T-helper 22 cell (primary cell): ENCODE measurements around the gene CYP39A1.

Experiments
- DNase-seq: peaks from one replicate; pipeline ENCODE4 v3.0.0-alpha.2; 2020; ENCODE audit warnings: low read depth

Gene CYP39A1

DNA sequence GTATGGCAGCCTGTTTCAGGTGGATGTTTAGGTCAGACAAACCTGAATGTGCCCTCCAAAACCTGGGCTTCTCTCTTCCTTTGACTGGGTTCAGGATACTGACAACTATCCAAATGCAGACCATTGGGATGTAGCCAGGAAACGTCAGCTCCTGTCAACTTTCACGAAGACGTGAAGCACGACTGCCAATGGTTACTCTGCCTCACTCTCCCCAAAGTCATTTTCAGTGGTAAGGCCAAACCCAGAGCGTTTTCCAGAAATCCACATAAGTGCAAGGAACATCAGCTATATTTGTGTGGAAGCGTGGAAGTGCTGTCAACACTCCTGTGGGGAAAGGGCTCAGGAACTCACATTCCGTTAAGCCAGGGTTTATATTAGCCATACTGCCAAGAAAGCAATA is 141.3 kb downstream of the CYP39A1 start:
- DNase-seq: no peak

DNA sequence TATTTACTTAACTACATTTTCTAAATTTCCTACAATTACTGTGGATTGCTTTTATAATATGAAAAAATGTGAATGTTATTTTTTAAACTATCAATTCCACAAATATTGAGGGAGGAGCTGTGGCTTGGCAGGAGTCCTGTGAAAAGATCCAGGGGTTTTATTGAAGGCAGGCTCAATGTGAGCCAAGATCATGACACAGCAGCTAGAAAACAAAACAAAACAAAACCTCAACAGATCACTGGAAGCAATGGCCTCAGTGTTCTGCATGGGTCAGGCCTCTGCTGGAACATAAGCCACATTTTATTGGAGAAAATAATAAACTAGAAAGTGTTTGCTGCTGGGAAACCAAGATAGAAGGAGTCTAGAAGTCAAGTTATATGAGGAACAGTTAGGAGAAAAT is 142.0 kb downstream of the CYP39A1 start:
- DNase-seq: no peak

DNA sequence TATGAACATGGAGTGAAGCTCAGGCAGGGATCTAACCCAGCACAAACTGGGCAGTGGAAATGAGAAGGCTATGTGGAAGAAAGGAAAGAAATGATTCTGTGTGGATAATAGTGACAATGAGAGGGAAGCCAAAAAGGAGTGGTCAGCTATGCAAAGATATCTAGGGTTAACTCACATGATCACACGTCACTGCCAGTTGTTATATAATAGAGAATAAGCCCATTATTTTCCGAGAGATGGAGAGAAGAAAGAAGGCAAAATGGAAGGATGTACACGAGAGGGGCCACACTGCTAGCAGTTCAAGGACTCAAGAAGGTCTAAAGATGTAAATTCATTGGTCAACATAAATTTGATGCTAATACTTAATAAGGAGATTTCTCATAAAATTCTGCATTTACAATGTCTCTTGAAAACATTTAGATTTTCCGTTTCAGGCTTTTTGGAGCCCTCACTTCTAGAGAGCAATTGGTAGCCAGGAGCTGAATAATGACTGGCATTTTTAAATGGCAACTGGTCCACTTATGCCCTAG is 142.6 kb downstream of the CYP39A1 start:
- DNase-seq: no peak

DNA sequence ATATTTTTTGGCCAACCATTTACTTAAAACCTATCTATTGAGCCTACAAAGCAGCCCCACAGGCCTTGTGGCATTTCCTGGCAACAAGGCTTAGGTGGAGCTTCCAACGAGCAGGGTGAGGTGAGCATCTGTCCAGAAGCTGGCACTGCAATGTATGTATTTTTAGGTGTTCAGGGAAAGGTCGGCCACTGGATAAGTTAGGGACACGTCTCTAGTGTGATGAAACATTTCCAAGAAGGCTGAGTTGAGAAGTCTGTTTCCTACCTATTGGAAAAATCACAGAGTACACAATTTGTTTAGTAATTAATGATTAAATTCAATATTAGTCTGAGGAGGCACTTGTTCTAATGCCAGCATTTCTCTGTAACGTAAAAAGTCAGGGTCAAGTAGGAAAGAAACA is 143.6 kb downstream of the CYP39A1 start:
- no peak for DNase-seq

DNA sequence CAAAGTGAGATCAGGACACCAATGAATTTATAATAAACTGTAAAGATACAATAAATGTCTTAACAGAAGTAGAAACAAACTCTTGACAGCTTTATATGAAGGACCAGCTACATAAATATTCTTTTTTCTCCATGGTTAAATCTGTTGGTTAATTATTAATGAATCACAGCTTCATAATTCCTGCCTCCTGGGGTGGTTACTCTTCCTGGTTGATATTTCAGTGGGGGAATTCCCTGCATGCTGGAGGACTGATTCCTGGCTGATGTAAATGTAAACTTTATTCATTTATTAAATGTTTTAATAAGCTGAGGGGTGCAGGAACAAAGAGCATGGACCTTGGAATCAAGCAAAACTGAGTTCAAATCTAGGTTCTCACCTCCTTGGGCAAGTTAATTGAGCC is 145.2 kb downstream of the CYP39A1 start:
- no peak for DNase-seq

DNA sequence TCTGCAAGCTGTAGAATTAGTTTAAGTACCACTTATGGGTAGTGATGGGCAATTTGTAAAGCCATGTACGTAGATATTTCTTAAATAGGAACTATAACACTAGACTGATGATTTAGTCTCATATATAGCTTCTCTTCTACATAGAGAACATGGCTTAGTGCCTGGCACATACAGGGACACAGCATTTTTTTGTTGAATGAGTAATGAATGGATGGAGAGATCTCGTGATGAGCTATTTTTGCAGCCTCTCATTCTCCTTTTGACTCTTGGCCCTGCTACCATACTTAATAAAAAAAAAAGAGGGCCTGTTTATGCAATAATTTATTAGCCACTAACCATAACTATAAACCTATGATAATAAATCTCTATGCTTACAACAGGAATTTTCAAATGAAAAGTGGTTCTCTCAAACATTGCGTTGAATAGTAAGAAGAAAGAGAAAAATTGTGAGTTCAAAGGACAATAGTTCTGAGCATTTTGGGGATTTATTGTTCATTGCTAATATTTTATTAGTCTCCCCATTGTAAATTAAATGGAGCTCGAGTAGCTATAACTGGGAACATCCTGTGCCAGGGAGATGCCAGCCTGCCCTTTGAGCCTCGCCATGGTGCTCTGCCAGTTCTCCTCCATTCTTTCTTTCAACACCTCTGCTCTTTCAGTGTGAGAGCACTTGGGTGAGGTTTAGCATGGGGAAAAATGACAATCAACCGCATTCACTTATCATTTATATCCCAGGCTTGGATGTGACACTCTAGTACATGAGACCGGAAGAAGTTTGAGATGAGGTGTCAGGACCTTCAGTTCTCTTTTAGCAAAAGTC is 146.7 kb downstream of the CYP39A1 start:
- DNase-seq: no peak

DNA sequence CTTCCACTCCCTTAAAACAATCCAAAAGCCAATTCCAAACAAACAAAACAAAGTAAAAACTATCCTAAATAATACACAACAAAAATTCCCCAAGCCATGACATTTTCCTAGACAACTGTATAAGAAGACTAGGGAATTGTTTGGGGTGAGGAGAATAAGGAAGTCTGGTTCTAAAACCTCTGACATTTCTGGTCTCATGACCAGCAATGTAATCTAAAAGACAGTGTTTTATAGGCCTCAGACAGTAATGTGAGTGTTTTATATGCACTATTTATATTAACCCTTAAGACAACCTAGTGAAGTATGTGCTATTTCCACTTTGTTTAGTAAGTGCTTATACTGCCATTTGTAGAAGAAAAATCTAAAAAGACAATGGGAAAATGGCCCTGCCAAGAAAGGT is 148.4 kb downstream of the CYP39A1 start:
- DNase-seq: no peak

DNA sequence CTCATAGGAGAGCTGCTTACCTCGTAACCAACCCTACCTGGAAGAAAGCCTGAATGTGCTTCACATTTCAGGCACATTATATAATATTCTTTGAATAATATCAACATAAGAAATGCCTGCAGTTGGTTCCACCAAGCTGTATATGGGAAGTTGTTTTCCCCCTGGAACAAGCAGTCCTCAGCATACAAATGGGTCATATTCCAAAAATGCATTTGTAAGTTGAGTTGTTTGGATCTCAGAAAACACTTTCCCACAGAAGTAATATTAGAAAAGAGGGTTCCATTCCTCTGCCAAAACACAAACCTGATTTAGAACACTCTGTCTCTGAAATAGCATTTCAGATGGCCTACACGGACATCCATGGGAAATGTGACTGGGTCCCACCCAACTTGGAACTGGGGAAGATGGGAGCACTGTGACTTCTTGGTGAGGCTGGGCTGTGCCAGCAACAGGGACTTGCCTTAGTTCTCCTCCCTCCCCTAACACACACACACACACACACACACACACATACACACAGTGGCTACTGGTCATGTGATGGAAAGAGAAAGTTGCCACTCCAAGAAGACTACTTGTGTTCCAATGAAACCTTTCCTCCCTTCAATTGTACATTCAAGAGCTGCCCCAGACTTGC is 150.0 kb downstream of the CYP39A1 start:
- no peak for DNase-seq

DNA sequence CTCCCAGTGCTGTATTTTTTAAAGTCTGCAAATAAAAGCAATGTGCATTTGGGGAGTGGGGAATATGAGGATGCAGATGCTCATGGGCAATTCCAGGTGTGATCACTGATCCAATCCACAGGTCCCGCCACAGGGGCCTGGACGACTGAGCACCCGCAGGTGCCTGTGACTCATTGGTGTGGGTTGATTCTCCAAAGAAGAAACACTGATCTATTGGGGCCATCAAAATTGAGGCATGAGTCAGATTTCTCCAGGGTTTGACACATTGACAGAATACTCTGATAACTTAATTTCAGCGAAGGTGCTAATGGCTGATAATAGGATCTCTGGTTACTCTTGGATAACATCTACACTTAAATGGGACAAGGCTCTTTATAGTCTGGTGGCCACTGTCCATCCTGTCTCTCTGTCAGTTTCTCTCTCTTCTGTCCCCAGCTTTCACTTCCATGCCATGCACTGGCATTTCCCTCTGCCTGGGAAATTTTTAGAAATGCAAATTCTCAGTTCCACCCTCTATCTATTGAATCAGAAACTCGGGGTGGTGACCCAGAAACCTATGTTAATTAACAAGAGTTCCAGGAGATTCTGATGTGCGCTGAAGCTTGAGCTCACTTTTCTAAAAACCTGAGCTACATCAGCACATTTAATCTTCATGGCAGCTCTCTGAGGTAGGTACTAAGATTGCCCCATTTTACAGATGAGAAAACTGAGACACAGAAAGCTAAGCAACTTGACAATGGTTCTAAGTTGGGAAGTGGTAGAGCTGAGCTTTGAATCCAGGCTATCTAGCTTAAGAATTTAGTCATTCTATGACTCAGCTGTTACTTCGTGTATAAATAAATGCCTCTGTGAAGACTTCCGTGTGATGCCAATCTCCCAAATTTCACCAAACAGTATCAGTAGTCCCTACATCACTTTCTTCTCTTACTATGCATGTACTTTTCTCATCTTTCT is 151.2 kb downstream of the CYP39A1 start:
- no peak for DNase-seq

DNA sequence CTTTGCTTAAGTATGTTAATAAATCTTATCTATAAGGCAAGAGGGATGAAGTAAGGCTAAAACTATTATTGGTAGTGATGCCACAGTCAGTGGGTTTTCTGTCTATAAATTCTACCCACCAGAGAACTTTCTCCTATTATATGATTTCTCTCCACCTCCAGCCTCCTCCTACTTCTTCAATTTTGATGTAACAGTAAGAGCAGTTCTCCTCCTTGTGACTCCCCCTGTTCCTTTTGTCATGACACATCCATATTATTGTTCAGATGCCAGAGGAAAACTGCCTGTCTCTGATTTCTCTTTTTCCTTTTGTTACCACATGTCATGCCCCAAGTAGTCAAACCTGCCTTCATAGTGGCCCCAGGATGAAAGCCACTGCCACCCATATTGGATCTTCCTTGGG is 152.2 kb downstream of the CYP39A1 start:
- no peak for DNase-seq
